Activated CD4-positive, alpha-beta memory T cell treated with anti-CD3 and anti-CD28 coated beads for 36 hours (primary cell): ENCODE measurements around the gene C9orf85. TPM values are rescaled to one million over a fixed set of nuclear protein-coding genes. Genes with fewer than 3 reads are reported as not detected.
"Not testable (repeated sequence)": the region's sequence is repeated elsewhere in the genome, so short reads cannot be mapped to it uniquely, and the experiment has no call there.

Experiments used
- CTCF ChIA-PET: fragments of 350-600 bp; sonication (Branson Sonifier 250); formaldehyde crosslinking; loops from one replicate; lab custom pipeline; 2021; ENCODE audit warnings: antibody characterized with exemption, inconsistent platforms; lab: Charles Lee
- POLR2A ChIA-PET: fragments of 350-600 bp; sonication (Branson Sonifier 250); formaldehyde crosslinking; loops from one replicate; lab custom pipeline; 2021; ENCODE audit warnings: antibody characterized with exemption; lab: Charles Lee
- DNase-seq: peaks from one replicate; pipeline ENCODE4 v3.0.0-alpha.2; 2020
- H3K27ac Mint-ChIP-seq: one replicate; pipeline ENCODE4 v1.8.0; 2021; ENCODE audit warnings: mixed read lengths
- H3K27me3 Mint-ChIP-seq: one replicate; pipeline ENCODE4 v1.8.0; 2021; ENCODE audit warnings: mixed read lengths
- H3K36me3 Mint-ChIP-seq: one replicate; pipeline ENCODE4 v1.8.0; 2021; ENCODE audit warnings: mixed read lengths
- H3K4me1 Mint-ChIP-seq: one replicate; pipeline ENCODE4 v1.8.0; 2021; ENCODE audit warnings: low read depth, mixed read lengths
- H3K4me3 Mint-ChIP-seq: one replicate; pipeline ENCODE4 v1.8.0; 2021; ENCODE audit warnings: mild to moderate bottlenecking, mixed read lengths
- H3K9me3 Mint-ChIP-seq: one replicate; pipeline ENCODE4 v1.8.0; 2021; ENCODE audit warnings: mixed read lengths
- intact Hi-C: fragments of 100-400 bp; cut with micrococcal nuclease; formaldehyde crosslinking; loops from one replicate; pipeline ENCODE4 v1.15.1; 2023
- total RNA-seq, 2 experiments: library from RNA; stranded (reverse); gene quantifications; one replicate each; pipeline ENCODE4 v1.2.3, GENCODE V29; 2021

Gene C9orf85
- total RNA-seq, 2 experiments from 2014 or later: 7.3 to 7.5 TPM

DNA sequence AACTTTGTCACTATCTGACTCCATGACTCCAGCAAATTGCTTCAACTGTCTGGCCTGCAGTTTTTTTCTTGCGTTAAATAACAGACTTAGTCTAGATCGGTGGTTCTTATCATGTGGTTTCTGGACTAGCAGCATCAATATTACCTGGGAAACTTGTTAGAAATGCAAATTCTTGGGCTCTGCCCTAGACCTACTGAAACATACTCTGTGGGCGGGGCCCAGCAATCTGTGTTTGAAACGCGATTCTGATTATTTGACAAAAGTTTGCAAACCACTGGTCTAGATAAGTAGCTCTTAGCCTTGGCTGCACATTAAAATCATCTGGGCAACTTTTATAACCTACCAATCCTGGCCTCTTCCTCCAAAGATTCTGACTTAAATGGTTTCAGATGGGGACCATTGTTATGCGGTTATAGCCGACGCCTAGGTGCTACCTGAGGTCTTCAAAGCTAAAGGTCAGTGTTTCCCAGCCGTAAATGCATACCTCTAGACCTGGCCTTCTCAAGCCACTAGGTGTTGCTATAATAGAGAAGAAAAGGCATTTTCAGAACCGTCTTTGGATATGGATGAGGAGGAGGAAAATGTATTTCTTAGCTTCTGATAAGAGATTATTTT is 74.0 kb downstream of the C9orf85 start:
- Mint-ChIP-seq H3K4me3 (no peak overlapping the region), H3K36me3 (peaks cover 2% of the 10 kb centered on the region), H3K27me3 (no peaks in the 10 kb centered on the region), H3K9me3 (no peaks in the 10 kb centered on the region), H3K27ac (no peak overlapping the region), H3K4me1 (no peaks in the 10 kb centered on the region)
- intact Hi-C loops: no loop called here
- CTCF ChIA-PET: no interaction called here
- no peak for DNase-seq
- POLR2A ChIA-PET: no interaction called here

DNA sequence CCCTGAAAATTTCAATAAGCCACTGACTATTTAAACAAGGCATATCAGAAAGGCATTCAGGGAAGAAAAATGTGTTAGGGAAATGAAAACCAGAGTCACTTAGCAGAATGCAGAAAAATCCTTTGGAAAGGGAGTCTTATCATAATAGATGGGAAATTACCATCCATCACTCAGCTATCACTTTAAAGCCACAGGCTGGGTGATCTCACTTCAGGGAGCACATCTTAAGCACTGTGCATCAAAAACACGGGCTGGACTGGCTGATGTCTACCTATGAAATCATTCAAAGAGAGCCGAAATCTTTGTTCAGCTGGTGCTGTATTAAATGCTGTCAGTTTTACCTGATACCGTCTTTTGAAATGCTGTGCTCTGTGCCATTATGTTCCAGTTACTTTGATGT is 75.5 kb downstream of the C9orf85 start:
- Mint-ChIP-seq H3K36me3 (peaks cover 2% of the 10 kb centered on the region), H3K4me1 (no peaks in the 10 kb centered on the region), H3K9me3 (no peaks in the 10 kb centered on the region), H3K27ac (no peak overlapping the region), H3K4me3 (no peak overlapping the region), H3K27me3 (no peaks in the 10 kb centered on the region)
- intact Hi-C loops: no loop called here
- POLR2A ChIA-PET: no interaction called here
- DNase-seq: no peak
- CTCF ChIA-PET: no interaction called here

DNA sequence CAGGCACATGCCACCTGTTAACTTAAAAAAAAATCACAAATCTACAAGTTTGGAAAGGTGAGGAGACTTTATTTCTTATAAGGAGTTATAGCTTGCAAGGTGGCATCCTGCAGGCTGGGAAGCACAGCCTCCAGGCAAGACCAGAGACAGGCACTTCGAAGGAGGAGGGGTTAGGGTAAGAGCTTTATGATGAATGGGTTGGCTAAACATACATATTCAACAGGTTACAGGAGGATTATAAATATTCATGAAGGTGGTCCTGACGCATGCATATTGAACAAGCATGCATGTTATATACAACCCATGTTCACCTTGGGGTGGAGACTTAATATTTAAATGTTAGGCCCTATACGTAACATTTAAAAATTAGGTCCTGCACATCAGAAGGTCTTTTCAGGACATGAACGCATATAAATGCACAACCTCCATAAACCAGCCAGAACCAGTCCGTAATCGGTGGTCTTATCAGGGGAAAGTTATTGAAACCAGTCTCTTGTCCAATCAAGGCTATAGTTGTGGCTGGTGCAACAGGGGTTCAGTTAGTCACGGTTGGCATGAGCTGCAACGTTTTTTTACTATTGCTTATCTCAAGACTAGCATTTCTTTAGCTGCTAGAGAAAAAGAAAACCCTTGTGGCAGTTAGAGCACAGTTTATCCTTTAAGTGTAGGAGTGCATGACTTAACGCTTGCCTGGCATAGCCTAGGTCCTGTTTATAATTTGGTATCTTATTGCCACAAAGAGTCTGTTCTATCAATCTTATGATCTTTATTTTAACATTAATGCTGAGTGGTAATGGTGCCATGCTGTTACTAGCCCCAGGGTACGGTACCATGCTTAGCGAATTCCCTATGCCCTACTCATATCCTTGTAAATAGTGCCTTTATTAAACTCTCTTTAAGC is 76.3 kb downstream of the C9orf85 start:
- ChIA-PET POLR2A (no interaction called here), CTCF (no interaction called here)
- Mint-ChIP-seq H3K27ac (no peak overlapping the region), H3K27me3 (no peaks in the 10 kb centered on the region), H3K36me3 (peaks cover 2% of the 10 kb centered on the region), H3K4me3 (no peak overlapping the region), H3K9me3 (no peaks in the 10 kb centered on the region), H3K4me1 (no peaks in the 10 kb centered on the region)
- intact Hi-C loops: no loop called here
- no peak for DNase-seq

DNA sequence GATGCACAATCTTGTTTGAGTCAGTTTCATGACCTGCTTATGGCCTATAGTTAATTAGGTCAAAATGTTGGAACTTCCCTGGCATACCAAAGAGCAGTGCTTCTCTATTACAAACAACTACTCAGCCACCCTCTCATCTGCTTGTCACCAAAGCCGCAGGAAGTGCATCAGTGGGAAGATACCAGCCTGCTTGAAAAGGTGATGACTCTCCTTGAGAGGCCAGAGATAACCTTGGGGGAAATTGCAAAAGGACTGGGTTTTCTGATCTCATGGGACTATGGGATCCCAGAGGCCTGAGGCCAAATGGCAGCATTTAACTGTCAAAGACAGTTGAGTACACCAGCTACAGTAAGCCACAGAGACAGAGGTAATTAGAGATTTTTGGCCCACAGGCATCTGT is 79.0 kb downstream of the C9orf85 start:
- Mint-ChIP-seq H3K36me3 (no peaks in the 10 kb centered on the region), H3K27ac (no peak overlapping the region), H3K4me1 (no peaks in the 10 kb centered on the region), H3K9me3 (no peaks in the 10 kb centered on the region), H3K4me3 (no peak overlapping the region), H3K27me3 (no peaks in the 10 kb centered on the region)
- no peak for DNase-seq
- POLR2A ChIA-PET: no interaction called here
- CTCF ChIA-PET: no interaction called here
- intact Hi-C loops: no loop called here

DNA sequence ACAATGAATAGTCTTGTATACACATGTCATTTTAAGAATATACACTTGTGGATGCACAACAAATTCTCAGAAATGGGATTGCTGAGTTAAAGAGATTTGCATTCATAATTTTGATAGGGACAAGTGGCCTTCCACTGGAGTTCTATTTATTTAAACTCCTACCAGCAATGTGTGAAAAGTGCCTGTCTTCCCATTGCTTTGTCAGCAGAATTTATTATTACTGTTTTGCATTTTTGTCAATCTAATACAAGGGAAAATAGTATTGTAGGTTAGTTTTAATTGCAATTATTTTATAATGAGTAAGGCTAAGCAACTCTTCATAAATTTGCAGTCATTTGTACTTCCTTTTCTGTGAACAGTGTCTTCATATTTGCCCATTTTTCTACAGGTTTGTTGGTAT is 94.0 kb downstream of the C9orf85 start:
- CTCF ChIA-PET: no interaction called here
- no peaks in the 10 kb centered on the region for H3K36me3 Mint-ChIP-seq

DNA sequence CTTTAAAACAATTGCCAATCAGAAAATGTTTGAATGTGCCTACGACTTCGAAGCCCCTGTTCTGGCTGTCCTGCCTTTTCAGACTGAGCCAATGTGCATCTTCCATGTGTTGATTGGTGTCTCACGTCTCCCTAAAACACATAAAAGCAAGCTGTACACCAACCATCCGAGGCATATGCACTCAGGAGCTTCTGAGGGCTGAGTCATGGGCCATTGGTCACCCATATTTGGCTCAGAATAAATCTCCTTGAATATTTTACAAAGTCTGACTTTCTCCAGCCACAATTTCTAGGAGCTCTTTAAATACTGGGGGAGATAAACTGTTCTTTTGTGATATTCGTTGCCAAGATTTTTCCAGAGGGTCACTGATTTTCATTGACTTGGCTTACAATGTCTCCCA is 95.1 kb downstream of the C9orf85 start:
- ChIA-PET CTCF (no interaction called here), POLR2A (no interaction called here)
- no peaks in the 10 kb centered on the region for H3K9me3 Mint-ChIP-seq

More for the DNA sequence above, 94.0 kb downstream of the C9orf85 start:
- Mint-ChIP-seq H3K27ac (no peak overlapping the region), H3K9me3 (peaks cover 5% of the 10 kb centered on the region), H3K27me3 (no peaks in the 10 kb centered on the region), H3K4me1 (no peaks in the 10 kb centered on the region), H3K4me3 (no peak overlapping the region)
- intact Hi-C loops: no loop called here
- POLR2A ChIA-PET: no interaction called here
- DNase-seq: no peak

DNA sequence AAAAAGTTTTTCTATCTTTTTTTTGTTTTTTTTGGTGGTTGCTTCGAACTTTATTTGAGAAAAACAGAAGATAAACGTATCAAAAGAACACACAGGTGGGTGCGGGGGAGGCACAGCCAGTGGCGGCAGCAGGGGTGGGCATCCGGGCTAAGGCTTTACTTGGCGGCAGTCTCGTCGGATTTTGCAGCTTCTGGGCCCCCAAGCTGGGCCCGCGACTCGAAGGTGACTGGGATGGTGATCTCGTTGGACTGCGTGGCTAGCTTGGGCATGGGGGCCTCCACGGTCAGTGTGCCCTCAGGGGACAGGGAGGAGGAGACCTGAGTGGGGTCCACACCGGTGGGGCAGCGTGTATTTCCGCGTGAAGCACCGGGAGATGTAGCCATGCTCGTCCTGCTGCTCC is 96.3 kb downstream of the C9orf85 start:
- H3K27ac Mint-ChIP-seq, DNase-seq, H3K36me3 Mint-ChIP-seq, H3K4me3 Mint-ChIP-seq, H3K27me3 Mint-ChIP-seq, POLR2A ChIA-PET, intact Hi-C loops, H3K9me3 Mint-ChIP-seq, H3K4me1 Mint-ChIP-seq: not testable (repeated sequence)
- CTCF ChIA-PET: interaction anchor here (1.3 kb wide), 1 partner anchor 17 kb away, joined by 5 read pairs; no protein-coding TSS in a partner anchor

More for the DNA sequence above, 95.1 kb downstream of the C9orf85 start:
- H3K36me3 Mint-ChIP-seq: no peaks in the 10 kb centered on the region
- H3K27me3 Mint-ChIP-seq: no peaks in the 10 kb centered on the region
- no peak overlapping the region for H3K27ac Mint-ChIP-seq
- no peaks in the 10 kb centered on the region for H3K4me1 Mint-ChIP-seq
- DNase-seq: no peak
- intact Hi-C loops: no loop called here
- no peak overlapping the region for H3K4me3 Mint-ChIP-seq

DNA sequence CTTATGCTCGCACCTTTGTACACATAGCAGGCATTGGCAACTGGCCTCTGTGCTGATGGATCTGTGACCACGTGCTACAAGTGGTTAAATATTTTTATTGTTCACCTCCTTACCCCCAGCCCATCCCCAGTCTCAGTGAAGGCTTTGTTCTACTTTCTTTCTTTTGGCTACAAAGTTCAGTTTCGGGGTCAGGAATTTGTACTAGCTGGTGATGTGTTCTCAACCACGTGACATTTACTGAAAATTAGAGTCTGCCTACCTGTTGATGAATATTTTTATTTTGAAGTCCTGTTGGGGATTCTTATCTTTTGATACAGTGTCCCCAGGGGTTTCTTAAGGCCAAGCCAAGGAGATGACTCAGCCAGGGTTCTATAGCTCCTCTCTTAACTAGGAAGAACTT is 101.2 kb downstream of the C9orf85 start:
- Mint-ChIP-seq H3K36me3 (no peaks in the 10 kb centered on the region), H3K4me3 (no peak overlapping the region), H3K27ac (no peak overlapping the region), H3K4me1 (peaks cover 5% of the 10 kb centered on the region), H3K27me3 (no peaks in the 10 kb centered on the region), H3K9me3 (no peaks in the 10 kb centered on the region)
- intact Hi-C loops: no loop called here
- ChIA-PET POLR2A (no interaction called here), CTCF (interaction anchor here (1.7 kb wide), 1 partner anchor 12 kb away, joined by 6 read pairs; no protein-coding TSS in a partner anchor)
- no peak for DNase-seq

DNA sequence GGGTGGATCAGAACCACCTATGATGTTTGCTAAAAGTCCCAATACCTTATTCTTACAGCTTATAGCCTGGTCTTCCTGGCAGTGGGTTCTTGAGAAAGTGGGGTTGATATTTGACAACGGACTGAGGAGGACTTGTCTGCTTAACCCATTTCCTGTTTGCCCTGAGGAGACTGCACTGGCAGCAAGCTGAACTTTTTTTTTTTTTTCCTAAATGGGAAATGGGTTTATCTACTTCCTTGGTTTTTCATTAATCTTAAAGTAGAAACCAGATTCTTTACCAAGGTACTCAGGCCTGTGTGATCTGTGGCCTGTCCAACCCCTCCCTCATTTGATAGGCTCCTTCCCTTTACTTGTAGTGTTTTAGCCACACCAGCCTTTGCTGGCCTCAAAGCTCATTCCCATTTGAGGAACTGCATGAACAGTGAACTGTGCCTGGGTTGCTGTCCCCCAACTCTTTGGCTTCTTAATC is 101.9 kb downstream of the C9orf85 start:
- intact Hi-C loops: no loop called here
- Mint-ChIP-seq H3K27me3 (no peaks in the 10 kb centered on the region), H3K27ac (no peak overlapping the region), H3K4me3 (no peak overlapping the region), H3K36me3 (no peaks in the 10 kb centered on the region), H3K4me1 (peaks cover 5% of the 10 kb centered on the region), H3K9me3 (no peaks in the 10 kb centered on the region)
- no peak for DNase-seq
- ChIA-PET CTCF (interaction anchor here (0.7 to 1.7 kb wide), 2 partner anchors 12 to 26 kb away, joined by 3 to 6 read pairs; no protein-coding TSS in a partner anchor), POLR2A (no interaction called here)

DNA sequence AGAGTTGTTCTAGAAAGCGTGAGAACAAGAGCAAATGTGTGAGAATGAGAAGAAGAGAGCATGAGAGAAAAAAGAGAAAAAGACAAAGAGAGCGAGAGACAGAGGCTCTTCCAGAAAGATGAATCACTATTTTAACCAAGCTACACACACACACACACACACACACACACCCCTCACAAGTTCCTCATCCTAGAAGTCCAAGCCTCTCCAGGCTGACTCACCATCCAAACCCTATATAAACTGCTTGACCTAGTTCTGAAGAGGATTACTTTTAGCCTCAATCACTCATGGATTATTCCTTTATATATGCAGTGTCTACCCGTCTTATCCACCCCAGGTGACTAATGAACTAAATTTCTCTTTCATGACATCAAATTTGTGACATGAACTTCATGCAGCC is 111.4 kb downstream of the C9orf85 start:
- H3K36me3 Mint-ChIP-seq: no peaks in the 10 kb centered on the region

More for the DNA sequence above, 111.4 kb downstream of the C9orf85 start:
- H3K27ac Mint-ChIP-seq: no peak overlapping the region
- CTCF ChIA-PET: interaction anchor here (0.7 to 3.6 kb wide), 5 partner anchors 16 to 737 kb away, joined by 3 to 39 read pairs (median 19); no protein-coding TSS in a partner anchor
- no peak for DNase-seq
- no peaks in the 10 kb centered on the region for H3K4me1 Mint-ChIP-seq
- no peaks in the 10 kb centered on the region for H3K27me3 Mint-ChIP-seq
- POLR2A ChIA-PET: no interaction called here
- no peaks in the 10 kb centered on the region for H3K9me3 Mint-ChIP-seq
- intact Hi-C loops: no loop called here
- no peak overlapping the region for H3K4me3 Mint-ChIP-seq
